ENCODE results near the gene ZNF750.

GRCh38 chr17:82865774-82866395 lies 26.1 kb upstream of the ZNF750 start:
- TF ChIP-seq POLR2A (IDR thresholded peaks at IDR 0.05), result no peak
- TF ChIP-seq CTCF (IDR thresholded peaks at IDR 0.05), result no peak
